Breast epithelium (tissue), 3 donors: ENCODE data around the gene MAN1A2.

Experiments
- POLR2A ChIP-seq: fragments of 450-650 bp; IDR thresholded peaks from one replicate; pipeline ENCODE4 v1.6.1; 2016; ENCODE audit warnings: antibody characterized with exemption, mild to moderate bottlenecking, moderate library complexity
- POLR2AphosphoS5 ChIP-seq, 3 donors: sonication (generic); formaldehyde crosslinking; IDR thresholded peaks; one replicate each; pipeline ENCODE4 v1.6.1; 2017; ENCODE audit warnings: antibody characterized with exemption in 3 of 3
- TF ChIP-seq, protein P1 (sequence below), 3 donors: fragments of 450-650 bp; IDR thresholded peaks; one replicate each; pipeline ENCODE4 v1.5.1; 2016 to 2017; ENCODE audit warnings: antibody characterized with exemption in 3 of 3, mild to moderate bottlenecking in 3 of 3, moderate library complexity in 3 of 3

GRCh38 chr1:117466761-117467160, 99.5 kb downstream of the MAN1A2 start:
- TF ChIP-seq POLR2A = no peak
- TF ChIP-seq, protein P1, sequence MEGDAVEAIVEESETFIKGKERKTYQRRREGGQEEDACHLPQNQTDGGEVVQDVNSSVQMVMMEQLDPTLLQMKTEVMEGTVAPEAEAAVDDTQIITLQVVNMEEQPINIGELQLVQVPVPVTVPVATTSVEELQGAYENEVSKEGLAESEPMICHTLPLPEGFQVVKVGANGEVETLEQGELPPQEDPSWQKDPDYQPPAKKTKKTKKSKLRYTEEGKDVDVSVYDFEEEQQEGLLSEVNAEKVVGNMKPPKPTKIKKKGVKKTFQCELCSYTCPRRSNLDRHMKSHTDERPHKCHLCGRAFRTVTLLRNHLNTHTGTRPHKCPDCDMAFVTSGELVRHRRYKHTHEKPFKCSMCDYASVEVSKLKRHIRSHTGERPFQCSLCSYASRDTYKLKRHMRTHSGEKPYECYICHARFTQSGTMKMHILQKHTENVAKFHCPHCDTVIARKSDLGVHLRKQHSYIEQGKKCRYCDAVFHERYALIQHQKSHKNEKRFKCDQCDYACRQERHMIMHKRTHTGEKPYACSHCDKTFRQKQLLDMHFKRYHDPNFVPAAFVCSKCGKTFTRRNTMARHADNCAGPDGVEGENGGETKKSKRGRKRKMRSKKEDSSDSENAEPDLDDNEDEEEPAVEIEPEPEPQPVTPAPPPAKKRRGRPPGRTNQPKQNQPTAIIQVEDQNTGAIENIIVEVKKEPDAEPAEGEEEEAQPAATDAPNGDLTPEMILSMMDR (IDR thresholded peaks at IDR 0.05) = no peak
- no peak for TF ChIP-seq POLR2AphosphoS5 (IDR thresholded peaks at IDR 0.05)
